HepG2 (cell line): ENCODE data around the gene PIGZ. TPM values are rescaled to one million over a fixed set of nuclear protein-coding genes. Genes with fewer than 3 reads are reported as not detected.

Source experiments
- ARNT ChIP-seq: fragments of 450-650 bp; IDR thresholded peaks from 2 replicates; pipeline ENCODE4 v1.6.1; 2017
- GZF1 ChIP-seq: sonication (generic); formaldehyde crosslinking; IDR thresholded peaks from 2 replicates; pipeline ENCODE4 v1.5.1; 2020; ENCODE audit warnings: mild to moderate bottlenecking, missing genetic modification reagents
- HOXA9 ChIP-seq: sonication (generic); formaldehyde crosslinking; IDR thresholded peaks from 2 replicates; pipeline ENCODE4 v1.8.1; 2022; ENCODE audit warnings: missing genetic modification reagents, mild to moderate bottlenecking, moderate library complexity, borderline replicate concordance
- MIXL1 ChIP-seq: IDR thresholded peaks from 2 replicates; pipeline ENCODE4 v1.6.1; 2016
- MLX ChIP-seq: IDR thresholded peaks from 2 replicates; pipeline ENCODE4 v1.6.1; 2016
- MNT ChIP-seq: fragments of 450-650 bp; IDR thresholded peaks from 2 replicates; pipeline ENCODE4 v1.6.1; 2016
- MTA1 ChIP-seq: sonication (generic); formaldehyde crosslinking; IDR thresholded peaks from 2 replicates; pipeline ENCODE4 v1.4.0; 2020; ENCODE audit warnings: missing genetic modification reagents, mild to moderate bottlenecking, borderline replicate concordance
- RARG ChIP-seq: sonication (generic); formaldehyde crosslinking; IDR thresholded peaks from 2 replicates; pipeline ENCODE4 v1.4.0; 2020; ENCODE audit warnings: low read depth, mild to moderate bottlenecking, missing genetic modification reagents
- RBM39 ChIP-seq: fragments of 200-400 bp; formaldehyde crosslinking; IDR thresholded peaks from one replicate; pipeline ENCODE4 v1.6.1; 2018; ENCODE audit warnings: antibody characterized with exemption, mild to moderate bottlenecking, low read depth, low read length; ENCODE audit not compliant: poor library complexity, severe bottlenecking
- RFX1 ChIP-seq: fragments of 450-650 bp; IDR thresholded peaks from 2 replicates; pipeline ENCODE4 v1.6.1; 2017
- SNAPC2 ChIP-seq: sonication (generic); formaldehyde crosslinking; IDR thresholded peaks from 2 replicates; pipeline ENCODE4 v1.8.1; 2022; ENCODE audit warnings: mild to moderate bottlenecking, missing genetic modification reagents
- THAP11 ChIP-seq: IDR thresholded peaks from 2 replicates; pipeline ENCODE4 v1.6.1; 2016; ENCODE audit warnings: missing biosample characterization, missing genetic modification reagents
- TRAFD1 ChIP-seq: sonication (generic); formaldehyde crosslinking; IDR thresholded peaks from 2 replicates; pipeline ENCODE4 v1.5.1; 2020; ENCODE audit warnings: missing genetic modification reagents, mild to moderate bottlenecking, borderline replicate concordance
- ZBED4 ChIP-seq: sonication (generic); formaldehyde crosslinking; IDR thresholded peaks from 2 replicates; pipeline ENCODE4 v1.4.0; 2020; ENCODE audit warnings: missing genetic modification reagents, borderline replicate concordance
- ZMYM4 ChIP-seq: sonication (generic); formaldehyde crosslinking; IDR thresholded peaks from 2 replicates; pipeline ENCODE4 v1.8.1; 2023; ENCODE audit warnings: mild to moderate bottlenecking, missing genetic modification reagents
- ZNF276 ChIP-seq: sonication (generic); formaldehyde crosslinking; IDR thresholded peaks from 2 replicates; pipeline ENCODE4 v1.4.0; 2020; ENCODE audit warnings: mild to moderate bottlenecking, low read depth, missing genetic modification reagents
- ZNF841 ChIP-seq: sonication (generic); formaldehyde crosslinking; IDR thresholded peaks from 2 replicates; pipeline ENCODE4 v1.8.1; 2023; ENCODE audit warnings: missing genetic modification reagents, borderline replicate concordance
- polyA plus RNA-seq, 8 experiments: library from polyadenylated mRNA; depleted of rRNA in 3 of 8; stranded (reverse) in 7 of 8; unstranded in 1 of 8; fragments of >200 nt; fragmentation: Illumina TruSeq in 4 of 8; extraction: Trizol in 4 of 8; gene quantifications; 2 replicates each; pipeline versions ENCODE4 v1.2.1 to v1.2.3, GENCODE V29; 2011 to 2016; ENCODE audit warnings: low read depth in 4 of 8, missing spikeins in 1 of 8, mixed read lengths in 1 of 8; ENCODE audit not compliant: insufficient read depth in 1 of 8
- total RNA-seq, 5 experiments: library from RNA; depleted of rRNA; stranded (reverse); fragments of >200 nt; fragmentation: Illumina TruSeq; extraction: Trizol; gene quantifications; 2 replicates each; pipeline ENCODE4 v1.2.3, GENCODE V29; 2016; ENCODE audit warnings: low read depth in 1 of 5

PIGZ gene
- total and polyA plus RNA-seq, 2 of the 13 experiments (the other 11 are each of a cell fraction or from before 2014, with no cell fraction given) = 4.7 to 60.5 TPM

- TF ChIP-seq ZMYM4 (CRISPR knock-in tag) (no peak), MIXL1 (CRISPR knock-in tag) (no peak), ZNF841 (CRISPR knock-in tag) (no peak), RBM39 (no peak), RARG (CRISPR knock-in tag) (no peak), SNAPC2 (CRISPR knock-in tag) (no peak), ZBED4 (no peak), RFX1 (no peak), HOXA9 (CRISPR knock-in tag) (peak; percentile 50; the same call in 1 of the 2 replicates), MLX (no peak), MNT (peak; percentile 97), TRAFD1 (CRISPR knock-in tag) (no peak), ARNT (no peak), THAP11 (CRISPR knock-in tag) (no peak), ZNF276 (no peak), GZF1 (CRISPR knock-in tag) (no peak), MTA1 (CRISPR knock-in tag) (no peak)
Measured at GRCh38 chr3:196995027-196995426, 26.4 kb upstream of the PIGZ start (continued).
